ENCODE measurements around the gene PCBP3.

GRCh38 chr21:45603481-45603880, 40.0 kb upstream of the PCBP3 start:
- no peak for TF ChIP-seq CTCF (IDR thresholded peaks at IDR 0.05)
- no peak for TF ChIP-seq EZH2 (IDR thresholded peaks at IDR 0.05)
